Thyroid gland (tissue), 4 donors: ENCODE data around the gene WDR59. TPM values are rescaled to one million over a fixed set of nuclear protein-coding genes. Genes with fewer than 3 reads are reported as not detected.

Source experiments
- DNase-seq, 2 donors: peaks; one replicate each; pipeline ENCODE4 v3.0.0-alpha.2; 2019
- H3K27ac ChIP-seq, 3 donors: fragments of 200-600 bp; sonication (generic); 1 replicate in 2 of 3; 2 replicates in 1 of 3; pipeline ENCODE4 v1.5.1; 2016 to 2019; ENCODE audit warnings: mild to moderate bottlenecking in 1 of 3, moderate library complexity in 1 of 3
- H3K27me3 ChIP-seq: fragments of 200-600 bp; sonication (generic); one replicate; pipeline ENCODE4 v1.5.1; 2019
- H3K36me3 ChIP-seq, 2 donors: fragments of 200-600 bp; sonication (generic); one replicate each; pipeline ENCODE4 v1.5.1; 2016 to 2019
- H3K4me1 ChIP-seq, 2 donors: fragments of 200-600 bp; sonication (generic); one replicate each; pipeline ENCODE4 v1.5.1; 2017 to 2019
- H3K4me3 ChIP-seq, 3 donors: fragments of 200-600 bp; sonication (generic); replicated peaks in 1 of 3; 1 replicate in 2 of 3; 2 replicates in 1 of 3; pipeline ENCODE4 v1.5.1; 2016; ENCODE audit warnings: mild to moderate bottlenecking in 1 of 3
- H3K9me3 ChIP-seq: fragments of 200-600 bp; sonication (generic); one replicate; pipeline ENCODE4 v1.5.1; 2017
- CTCF ChIP-seq, 6 experiments: fragments of 200-600 bp in 3 of 6; fragments of 450-650 bp in 3 of 6; sonication (generic) in 3 of 6; IDR thresholded peaks; one replicate each; pipeline ENCODE4 v1.5.1; 2016 to 2019; ENCODE audit warnings: antibody characterized with exemption in 6 of 6, mild to moderate bottlenecking in 2 of 6, inconsistent platforms in 1 of 6, moderate library complexity in 1 of 6
- POLR2A ChIP-seq, 2 donors: fragments of 450-650 bp; IDR thresholded peaks; one replicate each; pipeline ENCODE4 v1.6.1; 2017; ENCODE audit warnings: antibody characterized with exemption in 2 of 2, mild to moderate bottlenecking in 2 of 2, moderate library complexity in 1 of 2
- WGBS, 2 donors: methylation state at CpG; one replicate each; pipeline ENCODE4 v1.1.5; 2017; 5-methylcytosine and 5-hydroxymethylcytosine counted together
- intact Hi-C: fragments of 100-400 bp; cut with DNase I; formaldehyde crosslinking; loops from one replicate; pipeline ENCODE4 v1.15.1; 2023
- total RNA-seq, 4 donors: library from RNA; depleted of rRNA; stranded (reverse); fragments of >200 nt; gene quantifications; one replicate each; pipeline ENCODE4 v1.2.3, GENCODE V29; 2016

WDR59 gene
- total RNA-seq, 4 donors from 2014 or later: 40.2 to 55.8 (median 46.9) TPM

- Histone ChIP-seq H3K4me3 (no peak overlapping the region), H3K36me3 (peaks cover 30 to 61% of the 10 kb centered on the region in 2 donors), H3K27me3 (no peaks in the 10 kb centered on the region), H3K9me3 (no peaks in the 10 kb centered on the region), H3K27ac (no peak overlapping the region), H3K4me1 (peaks cover 0 to 3% of the 10 kb centered on the region in 2 donors)
- no peak for DNase-seq
- intact Hi-C loops: no loop called here
- WGBS, 2 donors: 93 to 96% methylated on average over 13 of the region's 13 CpGs
- TF ChIP-seq POLR2A (IDR thresholded peaks at IDR 0.05) (no peak), CTCF (IDR thresholded peaks at IDR 0.05) (no peak)
These were observed 96.6 kb downstream of the WDR59 start for GRCh38 chr16:74888232-74888862.

GRCh38 chr16:74887084-74887483, 97.8 kb downstream of the WDR59 start:
- WGBS, 2 donors: 93 to 98% methylated on average over 2 of the region's 2 CpGs
- no peak overlapping the region for H3K27ac ChIP-seq
- H3K36me3 ChIP-seq: peaks cover 19 to 51% of the 10 kb centered on the region in 2 donors
- TF ChIP-seq CTCF (IDR thresholded peaks at IDR 0.05) (no peak), POLR2A (IDR thresholded peaks at IDR 0.05) (no peak)
- H3K27me3 ChIP-seq: no peaks in the 10 kb centered on the region
- H3K9me3 ChIP-seq: no peaks in the 10 kb centered on the region
- peaks cover 0 to 4% of the 10 kb centered on the region in 2 donors for H3K4me1 ChIP-seq
- intact Hi-C loops: no loop called here
- H3K4me3 ChIP-seq: no peak overlapping the region
- DNase-seq: no peak

GRCh38 chr16:74877706-74878105, 107.2 kb downstream of the WDR59 start:
- no peak overlapping the region for H3K4me3 ChIP-seq
- DNase-seq: no peak
- no peaks in the 10 kb centered on the region for H3K9me3 ChIP-seq
- WGBS, 2 donors: 96 to 98% methylated on average over 7 of the region's 7 CpGs
- H3K27ac ChIP-seq: no peak overlapping the region
- intact Hi-C loops: no loop called here
- no peaks in the 10 kb centered on the region for H3K27me3 ChIP-seq
- H3K4me1 ChIP-seq: peaks cover 0 to 8% of the 10 kb centered on the region in 2 donors
- TF ChIP-seq POLR2A (IDR thresholded peaks at IDR 0.05) (no peak), CTCF (IDR thresholded peaks at IDR 0.05) (no peak)
- H3K36me3 ChIP-seq: peaks cover 0 to 5% of the 10 kb centered on the region in 2 donors

- intact Hi-C loops: no loop called here
- Histone ChIP-seq H3K9me3 (no peaks in the 10 kb centered on the region), H3K27ac (peak overlapping the region; percentile 59 to 79 (median 59)), H3K36me3 (peaks cover 0 to 3% of the 10 kb centered on the region in 2 donors), H3K4me3 (no peak overlapping the region), H3K27me3 (no peaks in the 10 kb centered on the region), H3K4me1 (peaks cover 0 to 8% of the 10 kb centered on the region in 2 donors)
- WGBS, 2 donors: 75 to 84% methylated on average over 8 to 13 of the region's 13 CpGs
- no peak for TF ChIP-seq POLR2A (IDR thresholded peaks at IDR 0.05)
- TF ChIP-seq CTCF (IDR thresholded peaks at IDR 0.05): peak in 4 of 6 experiments; percentile 38 to 57 (median 52)
- peak; percentile 86 to 91 for DNase-seq
These were observed 109.9 kb downstream of the WDR59 start for GRCh38 chr16:74874912-74875546.

GRCh38 chr16:74874123-74874522, 110.8 kb downstream of the WDR59 start:
- WGBS, 2 donors: 91 to 95% methylated on average over 14 of the region's 14 CpGs

More at GRCh38 chr16:74874123-74874522, 110.8 kb downstream of the WDR59 start:
- Histone ChIP-seq H3K4me1 (peaks cover 0 to 8% of the 10 kb centered on the region in 2 donors), H3K27me3 (no peaks in the 10 kb centered on the region), H3K4me3 (no peak overlapping the region), H3K36me3 (peaks cover 0 to 3% of the 10 kb centered on the region in 2 donors), H3K27ac (peak overlapping the region in 2 of 3 donors; percentile 59), H3K9me3 (no peaks in the 10 kb centered on the region)
- TF ChIP-seq POLR2A (IDR thresholded peaks at IDR 0.05): no peak
- TF ChIP-seq CTCF (IDR thresholded peaks at IDR 0.05): no peak
- intact Hi-C loops: no loop called here
- no peak for DNase-seq
